ENCODE data around the gene TBC1D4.

TBC1D4 gene

DNA sequence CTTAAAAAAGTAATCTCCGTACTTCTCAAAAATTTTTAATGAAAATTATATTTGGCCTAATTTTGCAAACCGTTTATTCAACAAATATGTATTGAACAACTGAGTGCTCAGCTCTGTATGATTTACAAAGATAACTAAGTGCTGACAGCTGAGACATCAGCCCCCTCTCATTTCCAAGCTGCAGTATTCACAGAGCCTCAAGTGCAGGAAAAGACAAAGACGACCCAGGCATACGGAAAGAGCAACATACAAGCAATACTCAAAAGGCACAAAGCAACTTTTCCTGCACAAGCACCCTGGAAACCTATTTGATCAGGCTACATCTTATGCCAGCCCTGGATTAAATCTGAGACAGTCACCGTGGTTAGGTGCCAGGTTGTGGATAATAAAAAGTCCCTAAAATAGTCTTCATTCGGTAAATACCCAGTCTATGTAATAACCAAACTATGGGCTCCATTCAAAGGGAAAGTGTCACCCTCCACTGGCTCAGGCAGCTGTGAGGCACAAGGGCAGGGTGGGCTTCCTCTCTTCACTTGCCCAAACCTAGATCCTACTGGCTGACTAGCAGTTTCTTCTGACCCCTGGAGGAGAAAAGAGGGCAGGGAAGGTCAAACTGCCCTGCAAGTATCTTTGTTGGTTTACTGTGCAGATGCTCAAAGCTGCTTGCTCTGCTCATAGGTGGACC, 65.5 kb downstream of the TBC1D4 start:
- Histone ChIP-seq H3K36me3 (ENCODE audit: insufficient read depth, low read length) (no peaks in the 10 kb centered on the region), H3K27ac (ENCODE audit: low read depth, low read length) (no peak overlapping the region), H3K27me3 (ENCODE audit: insufficient read depth, low read length) (no peaks in the 10 kb centered on the region), H3K4me3 (ENCODE audit: low read length) (no peak overlapping the region), H3K9ac (ENCODE audit: low read depth, low read length) (no peak overlapping the region), H3K9me3 (ENCODE audit: insufficient read depth, low read depth, low read length) (no peaks in the 10 kb centered on the region), H3K4me1 (ENCODE audit: insufficient read depth, low read length) (peaks cover 5% of the 10 kb centered on the region)
- 87% methylated on average over 5 of the region's 6 CpGs for WGBS

DNA sequence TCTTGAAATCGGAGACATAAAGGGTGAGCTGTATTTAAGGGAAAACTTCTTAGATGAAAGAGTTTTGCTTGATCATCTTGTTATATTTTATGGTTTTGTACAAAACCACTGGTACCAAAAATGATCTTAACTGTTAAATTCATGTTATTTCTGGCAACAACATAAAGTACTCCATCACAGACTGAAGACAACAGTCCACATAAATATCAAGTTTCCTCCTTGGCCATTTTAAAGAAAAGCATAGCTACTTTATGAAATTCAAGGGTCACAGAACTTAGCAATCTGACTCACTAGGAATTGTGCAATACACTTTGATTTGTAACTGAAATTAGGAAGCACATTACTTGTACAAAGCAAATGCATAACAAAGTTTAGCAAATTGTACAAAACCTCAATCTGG, 66.3 kb downstream of the TBC1D4 start:
- Histone ChIP-seq H3K9ac (ENCODE audit: low read depth, low read length) (no peak overlapping the region), H3K36me3 (ENCODE audit: insufficient read depth, low read length) (no peaks in the 10 kb centered on the region), H3K9me3 (ENCODE audit: insufficient read depth, low read depth, low read length) (no peaks in the 10 kb centered on the region), H3K27me3 (ENCODE audit: insufficient read depth, low read length) (no peaks in the 10 kb centered on the region), H3K4me1 (ENCODE audit: insufficient read depth, low read length) (peaks cover 5% of the 10 kb centered on the region), H3K4me3 (ENCODE audit: low read length) (no peak overlapping the region), H3K27ac (ENCODE audit: low read depth, low read length) (no peak overlapping the region)
- WGBS, result 92% methylated on average over 1 of the region's 1 CpG

GRCh38 chr13:75415171-75415570, 66.8 kb downstream of the TBC1D4 start:
- Histone ChIP-seq H3K9me3 (ENCODE audit: insufficient read depth, low read depth, low read length) (no peaks in the 10 kb centered on the region), H3K4me1 (ENCODE audit: insufficient read depth, low read length) (peaks cover 5% of the 10 kb centered on the region), H3K9ac (ENCODE audit: low read depth, low read length) (no peak overlapping the region), H3K27me3 (ENCODE audit: insufficient read depth, low read length) (no peaks in the 10 kb centered on the region), H3K4me3 (ENCODE audit: low read length) (no peak overlapping the region), H3K36me3 (ENCODE audit: insufficient read depth, low read length) (no peaks in the 10 kb centered on the region), H3K27ac (ENCODE audit: low read depth, low read length) (no peak overlapping the region)
- 90% methylated on average over 2 of the region's 2 CpGs for WGBS

- no peaks in the 10 kb centered on the region for H3K27me3 ChIP-seq (ENCODE audit: insufficient read depth, low read length)
- H3K9ac ChIP-seq (ENCODE audit: low read depth, low read length), result no peak overlapping the region
- no peaks in the 10 kb centered on the region for H3K9me3 ChIP-seq (ENCODE audit: insufficient read depth, low read depth, low read length)
- H3K36me3 ChIP-seq (ENCODE audit: insufficient read depth, low read length), result no peaks in the 10 kb centered on the region
- H3K4me3 ChIP-seq (ENCODE audit: low read length), result no peak overlapping the region
- 100% methylated on average over 2 of the region's 2 CpGs for WGBS
- H3K27ac ChIP-seq (ENCODE audit: low read depth, low read length), result no peak overlapping the region
- peaks cover 5% of the 10 kb centered on the region for H3K4me1 ChIP-seq (ENCODE audit: insufficient read depth, low read length)
Measured at GRCh38 chr13:75414036-75414827, 67.7 kb downstream of the TBC1D4 start.

DNA sequence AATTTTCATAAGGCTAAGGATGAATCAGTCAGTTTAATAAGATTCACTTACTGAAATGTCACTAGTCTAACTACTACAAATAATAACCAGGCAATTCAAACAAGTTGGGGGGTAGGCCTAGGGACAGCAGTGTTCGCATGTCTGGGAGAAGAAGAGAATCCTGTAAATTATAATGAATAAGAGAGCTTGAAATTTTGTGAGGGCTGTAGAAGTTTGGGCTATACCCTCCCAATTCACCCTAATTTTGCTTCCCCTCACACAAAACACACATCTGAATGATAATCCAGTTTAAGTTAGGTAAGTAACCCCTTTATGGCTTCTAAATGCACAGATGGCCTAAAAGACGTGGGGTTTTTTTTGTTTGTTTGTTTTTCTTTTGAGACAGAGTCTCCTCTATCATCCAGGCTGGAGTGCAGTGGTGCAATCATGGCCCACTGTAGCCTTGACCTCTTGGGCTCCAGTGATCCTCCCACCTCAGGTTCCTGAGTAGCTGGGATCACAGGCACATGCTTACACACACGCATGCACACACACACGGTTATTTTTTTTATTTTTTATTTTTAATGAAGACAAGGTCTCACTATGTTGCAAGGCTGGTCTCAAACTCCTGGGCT, 69.9 kb downstream of the TBC1D4 start:
- H3K9me3 ChIP-seq (ENCODE audit: insufficient read depth, low read depth, low read length), result no peaks in the 10 kb centered on the region
- H3K36me3 ChIP-seq (ENCODE audit: insufficient read depth, low read length), result no peaks in the 10 kb centered on the region
- H3K4me1 ChIP-seq (ENCODE audit: insufficient read depth, low read length), result peaks cover 5% of the 10 kb centered on the region
- no peak overlapping the region for H3K27ac ChIP-seq (ENCODE audit: low read depth, low read length)
- H3K27me3 ChIP-seq (ENCODE audit: insufficient read depth, low read length), result no peaks in the 10 kb centered on the region
- 91% methylated on average over 3 of the region's 4 CpGs for WGBS
- no peak overlapping the region for H3K9ac ChIP-seq (ENCODE audit: low read depth, low read length)
- no peak overlapping the region for H3K4me3 ChIP-seq (ENCODE audit: low read length)

DNA sequence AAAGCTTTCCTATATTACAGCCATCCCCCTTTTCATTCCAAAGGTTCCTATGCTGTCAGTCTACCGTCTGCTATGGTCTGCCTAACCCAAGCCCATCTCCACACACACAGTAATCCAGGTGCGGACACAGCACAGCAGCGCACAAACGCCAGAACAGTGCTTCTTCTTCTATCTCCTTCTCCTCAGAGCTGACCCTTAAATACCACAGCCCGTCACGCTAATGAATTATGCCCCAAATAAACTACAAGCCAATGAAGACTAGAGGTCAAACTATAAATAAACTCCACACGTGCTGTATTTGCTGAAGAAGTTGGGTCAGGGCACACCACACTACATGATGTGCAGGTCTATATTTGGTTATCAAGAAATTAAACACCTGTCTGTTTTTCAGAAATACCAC, 71.8 kb downstream of the TBC1D4 start:
- H3K4me3 ChIP-seq (ENCODE audit: low read length), result no peak overlapping the region
- H3K4me1 ChIP-seq (ENCODE audit: insufficient read depth, low read length), result peaks cover 13% of the 10 kb centered on the region

DNA sequence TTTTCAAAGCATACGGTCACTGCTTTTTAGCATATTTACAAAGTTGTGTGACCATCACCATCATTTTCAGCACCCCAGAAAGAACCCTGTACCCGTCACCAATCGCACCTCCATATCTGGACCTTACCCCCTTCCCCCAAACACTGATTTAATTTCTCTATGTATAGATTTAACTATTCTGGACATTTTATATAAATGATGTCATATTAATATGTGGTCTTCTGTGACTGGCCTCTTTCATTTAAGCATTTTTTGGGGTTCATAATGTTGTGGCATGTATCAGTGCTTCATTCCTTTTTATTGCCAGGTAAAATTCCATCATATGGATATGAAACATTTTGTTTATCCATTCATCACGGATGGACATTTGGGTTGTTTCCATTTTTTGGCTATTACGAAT, 74.0 kb downstream of the TBC1D4 start:
- no peaks in the 10 kb centered on the region for H3K9me3 ChIP-seq (ENCODE audit: insufficient read depth, low read depth, low read length)
- no peaks in the 10 kb centered on the region for H3K36me3 ChIP-seq (ENCODE audit: insufficient read depth, low read length)
- H3K27me3 ChIP-seq (ENCODE audit: insufficient read depth, low read length), result no peaks in the 10 kb centered on the region
- no peak overlapping the region for H3K9ac ChIP-seq (ENCODE audit: low read depth, low read length)
- H3K27ac ChIP-seq (ENCODE audit: low read depth, low read length), result no peak overlapping the region
- H3K4me3 ChIP-seq (ENCODE audit: low read length), result no peak overlapping the region
- 90% methylated on average over 5 of the region's 5 CpGs for WGBS
- H3K4me1 ChIP-seq (ENCODE audit: insufficient read depth, low read length), result peaks cover 13% of the 10 kb centered on the region

More for the DNA sequence above, 71.8 kb downstream of the TBC1D4 start:
- no peak overlapping the region for H3K27ac ChIP-seq (ENCODE audit: low read depth, low read length)
- no peaks in the 10 kb centered on the region for H3K9me3 ChIP-seq (ENCODE audit: insufficient read depth, low read depth, low read length)
- H3K36me3 ChIP-seq (ENCODE audit: insufficient read depth, low read length), result no peaks in the 10 kb centered on the region
- H3K9ac ChIP-seq (ENCODE audit: low read depth, low read length), result no peak overlapping the region
- 92% methylated on average over 7 of the region's 7 CpGs for WGBS
- no peaks in the 10 kb centered on the region for H3K27me3 ChIP-seq (ENCODE audit: insufficient read depth, low read length)

- Histone ChIP-seq H3K4me1 (ENCODE audit: insufficient read depth, low read length) (peaks cover 13% of the 10 kb centered on the region), H3K27ac (ENCODE audit: low read depth, low read length) (no peak overlapping the region), H3K4me3 (ENCODE audit: low read length) (no peak overlapping the region), H3K9me3 (ENCODE audit: insufficient read depth, low read depth, low read length) (no peaks in the 10 kb centered on the region), H3K9ac (ENCODE audit: low read depth, low read length) (no peak overlapping the region), H3K27me3 (ENCODE audit: insufficient read depth, low read length) (no peaks in the 10 kb centered on the region), H3K36me3 (ENCODE audit: insufficient read depth, low read length) (no peaks in the 10 kb centered on the region)
- WGBS, result 92% methylated on average over 4 of the region's 4 CpGs
Measured at GRCh38 chr13:75407473-75407872, 74.5 kb downstream of the TBC1D4 start.

DNA sequence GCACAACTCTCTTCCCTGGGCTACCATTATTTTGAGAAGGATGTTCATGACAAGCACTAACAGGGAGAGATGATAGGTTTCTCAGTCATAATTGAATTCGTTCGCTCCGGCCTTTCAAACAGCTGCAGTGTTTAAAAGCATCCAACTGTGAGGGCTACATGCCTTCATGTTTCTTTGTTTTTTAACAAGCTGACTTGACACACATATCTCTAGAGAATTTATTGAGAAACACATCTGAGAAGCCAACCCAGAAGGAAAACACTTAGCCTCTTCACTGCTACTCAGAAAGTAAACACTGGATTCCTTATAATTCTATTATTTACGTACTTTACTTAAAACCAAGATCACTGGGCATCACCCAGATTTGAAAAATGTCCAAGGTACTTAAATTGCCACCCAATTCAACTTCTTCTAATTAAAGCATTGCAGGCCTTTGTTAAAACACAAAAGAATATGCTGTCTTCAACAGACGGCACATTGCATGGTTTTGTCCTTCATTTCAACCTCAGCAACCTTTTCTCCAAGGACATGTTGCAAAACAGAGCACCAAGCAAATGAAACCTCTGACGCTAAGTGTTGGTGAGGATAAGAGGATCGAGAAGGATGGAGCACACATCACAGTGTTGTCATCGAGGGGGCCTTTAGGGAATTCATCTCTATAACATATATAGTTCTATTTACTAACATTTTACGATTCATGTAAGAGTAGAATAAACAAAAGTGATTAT, 75.8 kb downstream of the TBC1D4 start:
- no peak overlapping the region for H3K4me3 ChIP-seq (ENCODE audit: low read length)
- no peaks in the 10 kb centered on the region for H3K36me3 ChIP-seq (ENCODE audit: insufficient read depth, low read length)
- no peak overlapping the region for H3K9ac ChIP-seq (ENCODE audit: low read depth, low read length)
- WGBS, result 95% methylated on average over 7 of the region's 9 CpGs
- H3K4me1 ChIP-seq (ENCODE audit: insufficient read depth, low read length), result peaks cover 13% of the 10 kb centered on the region
- H3K27ac ChIP-seq (ENCODE audit: low read depth, low read length), result no peak overlapping the region
- H3K9me3 ChIP-seq (ENCODE audit: insufficient read depth, low read depth, low read length), result no peaks in the 10 kb centered on the region
- H3K27me3 ChIP-seq (ENCODE audit: insufficient read depth, low read length), result no peaks in the 10 kb centered on the region

GRCh38 chr13:75404726-75405125, 77.2 kb downstream of the TBC1D4 start:
- Histone ChIP-seq H3K27me3 (ENCODE audit: insufficient read depth, low read length) (no peaks in the 10 kb centered on the region), H3K4me3 (ENCODE audit: low read length) (no peak overlapping the region), H3K36me3 (ENCODE audit: insufficient read depth, low read length) (no peaks in the 10 kb centered on the region), H3K9ac (ENCODE audit: low read depth, low read length) (no peak overlapping the region), H3K4me1 (ENCODE audit: insufficient read depth, low read length) (peaks cover 13% of the 10 kb centered on the region), H3K27ac (ENCODE audit: low read depth, low read length) (no peak overlapping the region), H3K9me3 (ENCODE audit: insufficient read depth, low read depth, low read length) (no peaks in the 10 kb centered on the region)
- 100% methylated on average over 1 of the region's 1 CpG for WGBS

DNA sequence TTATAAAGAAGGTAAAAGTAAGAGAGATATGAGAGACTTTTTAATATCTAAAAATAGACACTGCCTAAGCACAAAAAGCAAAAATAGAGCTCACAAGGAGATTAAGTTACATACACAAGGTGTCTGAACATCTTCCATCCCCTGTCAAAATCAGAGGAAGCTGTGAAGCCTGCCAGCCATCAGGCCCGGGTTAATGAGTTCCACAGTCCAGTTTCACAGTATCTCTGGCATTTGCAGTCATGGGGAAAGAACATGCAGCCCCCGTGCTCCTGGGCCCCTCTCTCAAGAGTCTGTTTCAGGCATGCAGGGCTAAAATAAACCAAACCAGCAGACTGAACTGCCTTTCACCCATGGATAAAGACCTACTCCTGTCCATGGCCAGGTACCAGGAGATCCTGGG, 79.2 kb downstream of the TBC1D4 start:
- H3K9me3 ChIP-seq (ENCODE audit: insufficient read depth, low read depth, low read length), result no peaks in the 10 kb centered on the region
- H3K4me1 ChIP-seq (ENCODE audit: insufficient read depth, low read length), result peaks cover 13% of the 10 kb centered on the region
- H3K4me3 ChIP-seq (ENCODE audit: low read length), result no peak overlapping the region
- no peaks in the 10 kb centered on the region for H3K27me3 ChIP-seq (ENCODE audit: insufficient read depth, low read length)
- no peak overlapping the region for H3K9ac ChIP-seq (ENCODE audit: low read depth, low read length)
- H3K27ac ChIP-seq (ENCODE audit: low read depth, low read length), result no peak overlapping the region
- WGBS, result 86% methylated on average over 2 of the region's 2 CpGs
- H3K36me3 ChIP-seq (ENCODE audit: insufficient read depth, low read length), result no peaks in the 10 kb centered on the region
